DMS153 treated with DMSO at 0.1 percent for 48 hours (cell line): ENCODE results near the gene CATSPERE.
"Not testable (repeated sequence)": the region's sequence is repeated elsewhere in the genome, so short reads cannot be mapped to it uniquely, and the experiment has no call there.

Experiments
- DNase-seq: peaks from one replicate; lab custom pipeline; 2025; ENCODE audit not compliant: unreplicated experiment; lab: John Stamatoyannopoulos, UW

CATSPERE gene

DNA sequence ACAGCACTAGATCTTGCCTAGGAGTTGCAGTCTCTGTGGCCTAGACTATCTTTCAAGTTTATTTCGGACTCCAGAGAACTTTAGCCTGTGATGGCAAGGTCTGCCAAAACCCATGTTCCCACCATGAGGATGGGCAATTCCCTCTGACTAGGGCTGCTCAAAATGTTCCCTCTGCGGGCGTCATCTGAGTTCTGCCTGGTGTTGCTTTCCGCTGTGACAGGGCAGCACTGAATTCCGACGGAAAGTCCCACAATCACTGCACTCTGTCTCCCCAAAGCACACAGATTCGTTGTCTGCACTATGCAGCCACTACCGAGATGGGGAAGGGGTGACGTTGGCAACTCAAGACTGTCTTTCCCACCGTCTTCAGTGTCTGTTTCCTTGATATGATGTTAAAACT lies 75.2 kb downstream of the CATSPERE start:
- no peak for DNase-seq

- no peak for DNase-seq
These were observed 84.4 kb downstream of the CATSPERE start for GRCh38 chr1:244545511-244545910.

GRCh38 chr1:244548558-244549115 lies 87.6 kb downstream of the CATSPERE start:
- DNase-seq: no peak

- no peak for DNase-seq
These were observed 91.3 kb downstream of the CATSPERE start for GRCh38 chr1:244552336-244552735.

- DNase-seq: no peak
These were observed 95.2 kb downstream of the CATSPERE start for GRCh38 chr1:244556263-244556662.

DNA sequence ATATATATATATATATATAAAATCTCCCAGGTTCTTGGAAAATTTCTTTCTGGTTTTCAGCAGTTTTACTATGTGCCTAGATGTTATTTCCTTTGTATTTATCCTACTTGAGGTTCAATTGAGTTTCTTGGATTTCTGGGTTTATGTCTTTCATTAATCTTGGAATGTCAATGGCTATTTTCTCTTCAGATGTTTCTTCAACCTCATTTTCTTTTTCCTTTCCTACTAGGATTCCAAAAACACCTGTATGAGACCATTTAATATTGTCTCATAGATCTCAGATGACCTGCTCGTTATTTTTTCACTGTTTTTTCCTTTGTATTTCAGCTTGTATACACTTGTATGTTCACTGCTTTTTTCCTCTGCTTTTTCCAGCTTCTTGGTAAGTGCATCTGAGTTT lies 96.5 kb downstream of the CATSPERE start:
- no peak for DNase-seq

GRCh38 chr1:244559561-244559960 lies 98.5 kb downstream of the CATSPERE start:
- DNase-seq: no peak

GRCh38 chr1:244562877-244563276 lies 101.8 kb downstream of the CATSPERE start:
- DNase-seq: not testable (repeated sequence)

- DNase-seq: no peak
These were observed 112.7 kb downstream of the CATSPERE start for GRCh38 chr1:244573768-244574167.

- DNase-seq: no peak
These were observed 115.3 kb downstream of the CATSPERE start for GRCh38 chr1:244576259-244576892.

DNA sequence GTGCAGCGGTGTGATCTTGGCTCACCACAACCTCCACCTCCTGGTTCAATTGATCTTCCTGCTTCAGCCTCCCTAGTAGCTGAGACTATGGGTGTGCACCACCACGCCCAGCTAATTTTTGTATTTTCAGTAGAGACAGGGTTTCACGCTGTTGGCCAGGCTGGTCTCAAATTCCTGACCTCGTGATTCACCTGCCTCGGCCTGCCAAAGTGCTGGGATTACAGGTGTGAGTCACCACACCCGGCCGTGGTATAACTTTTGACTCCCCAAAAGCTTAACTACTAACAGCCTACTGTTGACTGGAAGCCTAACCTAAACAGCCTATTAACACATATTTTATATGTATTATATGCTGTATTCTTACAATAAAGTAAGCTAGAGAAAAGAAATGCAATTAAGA lies 117.1 kb downstream of the CATSPERE start:
- DNase-seq: not testable (repeated sequence)

- no peak for DNase-seq
These were observed 122.4 kb downstream of the CATSPERE start for GRCh38 chr1:244583358-244583982.

- DNase-seq: no peak
These were observed 124.8 kb downstream of the CATSPERE start for GRCh38 chr1:244585867-244586266.

DNA sequence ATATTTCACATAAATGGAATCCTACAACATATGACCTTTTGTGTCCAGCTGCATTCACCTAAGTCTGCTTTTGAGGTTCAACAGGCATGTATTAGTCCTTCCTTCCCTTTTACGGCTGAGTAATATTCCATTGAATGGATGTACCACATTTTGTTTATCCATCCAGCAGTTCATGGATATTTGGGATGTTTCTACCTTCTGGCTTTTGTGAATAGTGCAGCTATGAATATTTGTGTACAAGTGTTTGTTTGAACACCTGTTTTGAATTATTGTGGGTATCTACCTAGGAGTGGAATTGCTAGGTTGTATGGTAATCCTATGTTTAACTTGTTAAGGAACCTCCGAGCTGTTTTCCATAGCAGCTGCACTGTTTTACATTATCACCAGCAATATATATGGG lies 129.6 kb downstream of the CATSPERE start:
- DNase-seq: no peak

- no peak for DNase-seq
These were observed 137.5 kb downstream of the CATSPERE start for GRCh38 chr1:244598611-244599010.

DNA sequence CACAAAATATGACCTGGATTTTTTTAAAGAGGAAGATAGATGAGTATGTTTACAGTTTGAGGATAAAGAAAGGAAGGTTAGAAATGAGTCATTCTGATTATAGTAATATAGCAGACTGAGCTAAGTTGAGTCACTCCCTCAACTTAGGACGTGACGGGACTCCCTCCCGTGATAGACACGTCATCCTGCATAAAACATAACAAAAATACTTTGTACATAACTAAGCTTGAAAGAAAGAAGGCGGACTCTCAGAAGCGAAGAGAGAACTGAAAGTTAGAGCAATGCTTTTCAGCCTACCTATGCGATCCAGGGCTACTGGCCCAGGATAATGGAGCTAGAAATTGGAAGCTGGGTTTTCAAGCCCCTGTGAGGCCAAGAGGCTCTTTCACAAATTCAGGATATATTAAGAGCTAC lies 138.9 kb downstream of the CATSPERE start:
- no peak for DNase-seq

GRCh38 chr1:244601336-244601735 lies 140.3 kb downstream of the CATSPERE start:
- no peak for DNase-seq

DNA sequence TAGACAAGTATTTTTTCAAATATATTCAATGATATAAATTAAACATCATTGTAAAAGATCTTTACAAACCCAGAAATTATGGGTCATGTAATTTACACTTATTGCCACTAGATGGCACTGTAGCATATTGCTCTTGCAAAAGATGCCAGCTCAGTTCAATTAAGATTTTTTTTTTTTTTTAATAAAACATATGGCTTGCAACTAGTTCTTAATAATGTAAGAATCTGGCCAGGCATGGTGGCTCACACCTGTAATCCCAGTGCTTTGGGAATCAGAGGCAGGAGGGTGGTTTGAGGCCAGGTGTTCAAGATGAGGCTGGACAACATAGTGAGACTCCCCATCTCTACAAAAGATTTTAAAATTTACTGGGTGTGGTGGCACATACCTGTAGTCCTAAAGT lies 142.4 kb downstream of the CATSPERE start:
- DNase-seq: peak; percentile 70

DNA sequence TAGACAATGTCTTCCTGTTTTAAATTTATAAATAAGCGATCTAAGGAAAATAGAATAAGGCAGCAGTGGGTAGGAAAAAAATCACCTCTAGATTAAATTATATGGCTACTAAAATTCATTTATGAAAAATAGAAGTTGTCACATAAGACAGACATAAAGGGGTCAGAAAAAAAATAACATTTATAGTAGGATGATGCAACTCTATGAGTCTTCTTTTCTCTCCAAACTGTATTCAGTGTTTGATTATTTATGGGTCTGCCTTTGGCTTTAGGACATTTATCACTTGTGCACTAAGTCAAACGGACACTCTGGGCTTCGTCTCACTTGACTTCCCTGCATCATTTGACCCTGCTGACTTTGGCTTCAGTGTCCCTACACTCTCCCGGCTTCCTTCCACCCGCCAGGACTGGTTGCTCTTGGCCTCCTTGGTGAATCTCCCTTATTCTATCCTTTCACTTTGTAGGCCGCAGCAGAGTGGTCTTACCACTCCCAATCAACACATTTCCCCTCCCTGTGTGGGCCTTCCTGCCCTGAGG lies 144.8 kb downstream of the CATSPERE start:
- no peak for DNase-seq

GRCh38 chr1:244614113-244614836 lies 153.2 kb downstream of the CATSPERE start:
- DNase-seq: no peak

GRCh38 chr1:244614879-244615278 lies 153.8 kb downstream of the CATSPERE start:
- DNase-seq: no peak

GRCh38 chr1:244615301-244615700 lies 154.2 kb downstream of the CATSPERE start:
- DNase-seq: no peak
